ENCODE measurements around the gene TENM3. TPM values are rescaled to one million over a fixed set of nuclear protein-coding genes. Genes with fewer than 3 reads are reported as not detected.

TENM3 gene
- polyA plus RNA-seq, 4 donors: 14.4 to 17.3 (median 15.4) TPM

DNA sequence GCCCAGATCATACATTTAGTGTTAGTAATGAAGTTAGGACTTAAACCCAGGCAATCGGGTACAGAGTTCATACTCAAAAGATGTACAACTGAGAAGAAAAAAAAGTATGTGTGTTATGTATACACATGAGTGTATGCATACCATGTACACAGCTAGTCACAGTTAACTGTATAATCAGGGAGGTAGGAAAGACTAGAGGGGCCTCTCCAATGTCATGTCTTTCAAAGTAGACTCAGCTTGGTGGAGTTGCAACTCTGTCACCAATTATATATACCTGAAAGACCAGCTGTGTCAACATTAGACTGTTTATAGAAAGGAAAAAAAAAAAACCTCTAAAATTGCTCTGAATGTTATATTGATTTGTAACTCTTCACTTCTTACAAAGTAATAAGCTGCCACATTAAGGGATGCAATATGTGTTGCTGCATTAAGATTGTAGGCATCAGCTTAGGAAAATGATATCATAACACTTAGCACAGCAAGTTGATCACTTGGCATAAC, 506.5 kb downstream of the TENM3 start:
- no peak for DNase-seq (ENCODE audit: low read depth in 4 of 4, low spot score in 2 of 4)

DNA sequence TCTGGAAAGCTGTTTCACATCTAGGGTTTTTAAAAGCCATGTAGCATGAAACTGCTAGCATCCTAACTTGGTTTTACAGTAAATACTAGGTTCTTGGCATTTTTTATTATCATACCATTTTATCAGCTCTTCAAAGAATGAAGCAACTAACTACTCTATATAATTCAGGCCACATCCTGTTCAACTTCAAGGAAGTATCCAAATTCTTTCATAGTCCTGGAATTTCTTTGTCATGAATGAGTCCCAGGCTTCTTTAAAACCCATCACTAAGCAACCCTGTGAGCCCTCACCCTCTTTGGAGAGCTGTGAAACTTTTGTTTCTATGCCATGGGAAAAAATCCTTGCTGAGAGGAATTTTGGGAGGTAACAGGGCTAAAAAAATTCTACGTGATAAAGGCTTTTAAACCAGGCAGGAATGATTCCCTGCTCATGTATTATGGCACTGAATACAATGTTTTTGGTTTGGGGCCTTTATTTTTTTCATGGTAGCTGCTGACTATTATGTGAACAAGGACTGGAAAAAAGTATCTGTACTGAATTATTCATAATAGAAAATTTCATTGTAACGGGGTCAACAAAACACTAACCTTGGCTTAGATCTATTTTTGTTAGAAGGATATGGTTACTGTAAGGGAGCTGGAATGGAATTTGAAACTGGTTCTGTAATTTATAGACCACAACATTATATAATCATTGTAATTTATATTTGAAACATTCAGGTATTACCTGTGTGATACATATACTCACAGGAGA, 509.1 kb downstream of the TENM3 start:
- no peak for DNase-seq (ENCODE audit: low read depth in 4 of 4, low spot score in 2 of 4)

DNA sequence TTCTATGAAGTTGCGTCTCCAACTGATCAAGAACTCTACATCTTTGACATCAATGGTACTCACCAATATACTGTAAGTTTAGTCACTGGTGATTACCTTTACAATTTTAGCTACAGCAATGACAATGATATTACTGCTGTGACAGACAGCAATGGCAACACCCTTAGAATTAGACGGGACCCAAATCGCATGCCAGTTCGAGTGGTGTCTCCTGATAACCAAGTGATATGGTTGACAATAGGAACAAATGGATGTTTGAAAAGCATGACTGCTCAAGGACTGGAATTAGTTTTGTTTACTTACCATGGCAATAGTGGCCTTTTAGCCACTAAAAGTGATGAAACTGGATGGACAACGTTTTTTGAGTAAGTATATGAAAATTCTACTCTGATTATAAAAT, 511.7 kb downstream of the TENM3 start:
- DNase-seq (ENCODE audit: low read depth in 4 of 4, low spot score in 2 of 4): no peak

DNA sequence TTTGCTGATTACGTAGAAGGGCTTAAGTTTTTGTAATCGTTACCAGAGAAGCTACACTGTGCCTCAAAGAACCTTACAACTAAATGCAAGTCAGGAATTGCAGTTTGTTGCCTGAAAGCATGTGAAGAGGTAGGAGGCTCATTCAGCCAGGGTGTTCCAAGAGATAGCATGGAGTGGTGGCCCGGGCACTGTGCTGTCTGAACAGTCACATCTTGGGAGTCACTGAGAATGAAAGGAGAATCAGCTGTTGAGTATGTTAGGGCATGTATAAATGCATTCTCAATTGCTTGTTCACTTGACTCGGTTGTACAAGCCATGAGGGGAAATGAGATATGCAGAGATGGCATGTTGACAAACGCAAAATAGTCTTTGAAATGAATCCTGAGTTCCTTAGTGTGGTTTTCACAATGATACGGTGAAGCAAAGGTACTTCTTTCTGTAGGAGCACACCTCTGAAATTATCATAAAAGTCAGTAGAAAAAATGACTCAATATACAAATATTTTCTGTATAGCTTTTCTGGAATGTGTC, 513.0 kb downstream of the TENM3 start:
- no peak for DNase-seq (ENCODE audit: low read depth in 4 of 4, low spot score in 2 of 4)

DNA sequence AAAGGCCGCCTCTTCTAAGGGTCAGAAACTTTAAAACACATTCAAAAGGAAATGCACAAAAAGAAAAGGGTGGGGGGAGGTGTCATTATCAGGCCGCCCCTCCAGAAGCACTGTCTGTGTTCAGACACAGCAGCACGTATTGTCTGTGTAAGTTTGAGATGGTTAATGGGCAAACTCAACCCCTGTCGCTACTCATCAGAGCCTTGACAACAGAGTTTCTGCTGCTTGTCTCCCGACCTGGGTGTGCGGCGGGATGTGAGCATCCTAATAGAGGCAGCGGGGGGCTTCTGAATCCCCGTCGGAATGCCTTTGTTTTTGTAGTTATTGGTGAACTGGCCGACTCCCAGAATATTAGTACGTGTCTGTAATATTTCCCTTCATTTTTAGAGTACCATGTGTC, 515.1 kb downstream of the TENM3 start:
- DNase-seq (ENCODE audit: low read depth in 4 of 4, low spot score in 2 of 4): no peak

DNA sequence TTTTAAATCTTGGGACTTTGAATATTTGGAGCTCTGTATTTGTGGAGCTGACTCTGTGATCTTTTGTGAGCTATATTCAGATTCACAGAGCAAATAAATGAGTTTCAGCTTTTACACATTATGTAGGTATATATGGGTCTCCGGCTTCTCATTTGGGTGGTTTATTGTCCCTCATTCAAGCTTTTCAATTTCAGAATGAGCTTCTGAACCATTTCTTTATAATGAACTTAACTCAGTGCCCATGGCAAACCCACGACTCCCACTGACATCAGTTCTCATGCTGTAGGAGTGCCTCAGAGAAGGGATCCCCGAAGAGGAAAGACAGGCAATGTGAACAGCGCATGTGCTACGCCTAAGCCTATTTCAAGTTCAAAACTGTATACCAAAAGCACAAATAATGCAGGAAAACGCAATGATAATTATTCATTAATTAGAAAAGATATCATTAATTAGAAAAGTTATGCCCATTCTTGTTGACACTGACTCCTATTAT, 517.4 kb downstream of the TENM3 start:
- no peak for DNase-seq (ENCODE audit: low read depth in 4 of 4, low spot score in 2 of 4)

DNA sequence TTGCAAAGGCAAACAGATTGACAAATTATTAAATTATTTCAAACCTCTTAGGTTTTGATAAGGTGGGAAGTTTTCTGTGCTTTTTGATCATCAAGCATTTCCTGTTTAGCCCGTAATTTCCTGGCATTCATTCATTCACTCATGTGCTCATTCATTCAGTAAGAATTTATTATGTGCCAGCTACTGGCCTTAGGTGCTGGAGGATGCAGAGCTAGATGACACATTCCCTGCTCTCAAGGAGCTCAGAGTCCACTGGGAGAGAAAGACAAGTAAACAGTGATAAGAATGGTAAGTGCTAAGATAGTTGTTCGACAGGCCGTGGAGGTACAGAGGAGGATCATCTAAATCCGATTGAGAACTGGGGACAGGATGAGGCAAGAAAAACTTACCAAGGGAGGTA, 520.9 kb downstream of the TENM3 start:
- DNase-seq (ENCODE audit: low read depth in 4 of 4, low spot score in 2 of 4): no peak

DNA sequence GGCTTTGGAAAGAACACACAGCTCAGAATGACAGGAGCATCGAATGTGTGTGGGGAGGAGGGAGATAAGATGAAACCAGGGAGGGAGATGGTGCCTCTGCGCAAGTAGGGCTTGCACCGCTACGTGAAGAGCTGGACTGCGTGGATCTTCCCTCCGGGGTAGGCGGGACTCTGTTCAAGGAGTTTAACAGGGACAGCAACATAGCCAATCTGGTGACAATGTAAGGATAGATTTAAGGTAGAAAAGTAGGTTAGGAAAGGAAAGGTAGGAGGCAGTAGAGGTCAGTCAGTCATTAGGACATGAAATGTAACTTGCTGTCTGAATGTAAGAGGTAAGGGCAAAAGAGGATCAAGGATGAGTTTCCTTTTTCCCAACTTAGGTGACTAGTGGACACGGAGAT, 521.4 kb downstream of the TENM3 start:
- DNase-seq (ENCODE audit: low read depth in 4 of 4, low spot score in 2 of 4): no peak

DNA sequence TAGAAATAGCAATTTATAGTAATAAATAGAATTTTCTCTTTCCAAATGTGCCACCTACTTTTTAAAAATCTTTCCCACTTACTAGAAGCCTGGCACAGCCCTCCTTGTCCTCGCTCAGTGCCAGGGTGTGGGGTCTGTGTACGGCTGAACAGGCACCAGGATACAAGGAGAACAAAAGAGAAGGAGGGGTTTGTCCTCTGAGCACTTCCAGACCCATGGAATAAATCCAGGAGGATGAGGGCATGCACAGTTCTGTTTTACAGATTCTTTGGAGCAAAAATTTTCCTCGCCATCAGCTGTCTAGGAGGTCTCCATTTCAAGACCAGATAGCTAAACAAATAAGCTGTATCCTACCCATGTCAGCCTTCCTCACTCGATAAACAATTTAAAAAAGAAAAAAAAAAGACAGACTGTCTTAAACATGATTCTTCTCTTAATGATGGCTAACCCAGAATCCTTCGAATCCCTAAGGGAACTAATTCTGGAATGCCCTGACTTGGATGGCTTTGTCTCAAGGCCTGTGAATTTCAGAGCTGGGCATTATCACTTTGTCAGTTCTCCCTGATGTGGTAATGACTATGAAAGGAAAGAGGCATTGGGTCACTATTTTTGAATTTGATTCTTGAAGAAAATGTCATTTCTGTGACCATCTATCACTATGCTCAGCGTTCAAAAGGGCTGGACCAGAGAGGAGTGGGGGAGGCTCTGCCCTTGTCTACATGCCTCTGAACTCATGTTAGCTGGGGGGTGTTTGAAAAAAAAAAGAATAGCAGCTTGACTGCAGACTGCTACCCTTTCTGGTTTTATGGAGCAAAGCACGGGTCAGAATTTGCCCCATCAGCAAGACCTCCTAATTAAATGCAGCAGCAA, 523.0 kb downstream of the TENM3 start:
- no peak for DNase-seq (ENCODE audit: low read depth in 4 of 4, low spot score in 2 of 4)

DNA sequence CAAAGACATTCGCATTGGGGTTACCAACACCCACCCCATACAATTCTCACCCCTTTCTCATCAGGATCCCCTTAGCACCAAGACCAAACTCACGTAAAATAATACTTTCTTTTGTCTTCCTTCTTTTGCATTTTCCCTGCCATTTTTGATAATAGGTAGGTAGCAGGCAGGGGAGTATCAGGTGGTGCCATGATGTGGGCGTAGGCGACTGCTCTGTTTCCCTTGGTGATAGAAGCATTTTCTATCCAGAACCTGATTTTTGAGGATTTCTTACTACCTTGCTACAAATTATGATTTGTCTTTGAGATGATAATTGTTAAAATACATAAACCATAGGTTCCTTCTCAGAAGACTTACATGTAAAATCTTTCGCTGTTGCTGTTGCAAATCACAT, 523.7 kb downstream of the TENM3 start:
- no peak for DNase-seq (ENCODE audit: low read depth in 4 of 4, low spot score in 2 of 4)

DNA sequence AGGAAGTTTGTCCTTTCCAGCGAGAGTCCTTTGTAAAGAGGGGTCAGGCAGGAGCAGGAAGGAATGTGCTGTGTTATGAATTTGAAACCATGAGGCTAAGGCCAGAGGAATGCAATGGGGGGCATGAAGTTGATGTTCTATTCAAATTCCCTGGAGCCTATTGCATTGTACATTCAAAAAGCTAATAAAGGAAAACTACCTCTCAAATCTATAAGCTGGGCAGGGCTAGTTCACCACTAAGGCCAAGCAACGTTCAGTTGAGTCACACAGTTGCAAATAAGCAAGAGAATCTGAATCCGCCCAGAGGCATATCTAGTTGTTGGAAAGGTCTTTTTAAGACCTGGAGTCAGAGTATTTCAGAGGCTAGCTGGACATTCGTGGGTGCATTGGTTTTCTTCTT, 525.6 kb downstream of the TENM3 start:
- no peak for DNase-seq (ENCODE audit: low read depth in 4 of 4, low spot score in 2 of 4)

DNA sequence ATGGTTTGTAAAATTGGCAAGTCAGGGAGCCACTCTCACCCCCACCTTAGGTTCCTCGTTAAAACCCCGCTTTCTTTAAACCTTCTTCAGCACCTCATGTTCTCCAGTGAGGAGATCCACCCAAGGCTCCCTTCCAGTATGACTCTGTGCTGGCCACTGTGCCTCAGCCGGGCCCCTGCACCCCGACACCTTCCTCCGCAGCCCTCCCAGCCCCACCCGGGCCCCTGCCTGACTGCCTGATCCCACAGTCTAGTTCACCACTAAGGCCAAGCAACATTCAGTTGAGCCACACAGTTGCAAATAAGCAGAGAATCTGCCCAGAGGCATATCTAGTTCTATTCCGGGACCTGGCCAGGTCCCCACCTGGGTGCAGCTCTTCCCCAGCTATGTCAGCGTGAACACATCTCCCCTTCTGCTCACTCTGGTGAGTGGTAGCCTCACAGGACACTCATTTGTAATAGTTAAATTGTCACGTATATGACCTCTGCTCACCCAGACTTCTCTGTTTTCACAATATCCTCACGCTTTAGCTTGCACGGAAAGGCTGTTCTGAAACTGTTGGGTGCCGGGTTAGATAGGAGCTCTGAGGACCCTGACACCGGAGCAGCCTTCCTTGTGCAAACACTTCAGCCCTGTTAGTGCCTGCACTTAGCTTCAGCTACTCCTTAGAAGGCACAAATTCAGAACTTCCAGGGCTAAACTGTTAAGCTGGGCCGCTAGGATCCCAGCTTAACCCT, 527.2 kb downstream of the TENM3 start:
- DNase-seq (ENCODE audit: low read depth in 4 of 4, low spot score in 2 of 4): no peak

DNA sequence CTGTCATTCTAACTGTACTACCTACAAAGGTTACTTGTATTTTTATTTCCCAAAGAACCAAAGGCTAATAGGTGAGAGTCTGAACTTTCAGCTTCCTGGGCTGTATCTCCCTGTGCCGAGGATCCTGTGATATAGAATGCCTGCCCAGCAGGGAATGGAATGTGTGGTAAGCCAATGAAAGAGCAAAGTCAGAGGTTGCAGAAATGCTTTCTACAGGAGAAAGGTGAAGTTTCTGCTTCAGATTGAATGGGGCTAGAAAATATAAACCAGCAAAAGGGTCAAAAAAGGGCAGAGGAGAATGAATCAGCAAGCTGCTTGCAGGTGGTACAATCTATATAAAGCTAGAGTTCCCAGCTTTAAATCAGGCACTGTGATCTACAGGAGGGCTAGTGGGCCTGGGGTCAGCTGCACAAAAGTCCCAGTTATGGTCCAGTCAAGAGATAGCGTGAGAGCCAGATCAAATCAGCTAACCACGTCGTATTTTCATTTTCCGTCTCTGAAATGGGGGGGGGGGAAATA, 527.9 kb downstream of the TENM3 start:
- DNase-seq (ENCODE audit: low read depth in 4 of 4, low spot score in 2 of 4): no peak

DNA sequence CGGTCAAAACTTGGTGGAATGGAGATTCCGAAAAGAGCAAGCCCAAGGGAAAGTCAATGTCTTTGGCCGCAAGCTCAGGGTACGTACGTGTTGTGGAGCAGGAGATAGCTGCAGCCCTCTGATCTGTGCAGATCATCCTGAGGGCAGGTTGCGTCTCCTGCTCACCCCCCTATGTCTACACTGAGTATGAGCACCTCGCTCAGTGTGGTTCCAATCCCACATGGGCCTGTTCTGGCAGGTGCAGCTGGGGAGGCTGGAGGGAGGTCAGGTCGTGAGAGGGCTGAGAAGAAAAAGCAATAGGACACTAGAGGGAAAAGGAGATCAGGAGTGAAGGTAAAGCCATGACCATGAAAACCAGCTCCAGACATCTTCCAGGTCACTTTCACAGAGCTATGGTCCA, 531.9 kb downstream of the TENM3 start:
- DNase-seq (ENCODE audit: low read depth in 4 of 4, low spot score in 2 of 4): no peak

DNA sequence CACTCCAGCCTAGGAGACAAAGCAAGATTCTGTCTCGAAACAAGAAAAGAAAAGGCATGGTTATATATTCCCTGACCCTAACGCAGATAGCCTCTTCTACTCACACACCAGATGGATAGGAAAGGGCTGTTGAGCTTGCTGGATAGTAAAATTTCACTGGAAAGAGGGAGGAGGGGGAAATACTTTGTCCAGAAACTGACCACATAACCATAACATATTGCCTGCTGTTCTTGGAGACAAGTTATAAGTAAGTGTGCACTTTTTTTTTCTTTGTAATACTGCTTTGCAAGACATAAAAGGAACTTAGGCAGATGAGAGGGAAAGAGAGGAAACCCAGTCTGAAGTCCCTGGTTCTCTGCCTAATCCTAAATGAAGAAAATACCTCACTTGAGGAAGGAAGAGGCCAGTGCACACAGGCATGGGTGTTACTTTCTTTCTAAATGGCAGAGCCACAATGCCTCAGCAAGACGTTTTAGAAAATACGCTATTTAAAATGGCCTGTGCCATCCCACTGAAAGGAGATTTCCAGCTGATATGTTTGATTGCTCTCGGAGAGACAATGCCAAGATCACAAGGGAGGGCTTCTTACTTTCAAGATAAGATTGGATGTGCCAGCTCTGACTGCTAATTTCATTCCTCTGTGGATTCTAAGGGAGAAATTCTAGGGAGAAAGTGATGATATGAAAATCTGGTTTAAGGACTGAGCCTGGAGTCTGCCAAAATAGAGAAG, 533.3 kb downstream of the TENM3 start:
- DNase-seq (ENCODE audit: low read depth in 4 of 4, low spot score in 2 of 4): no peak

DNA sequence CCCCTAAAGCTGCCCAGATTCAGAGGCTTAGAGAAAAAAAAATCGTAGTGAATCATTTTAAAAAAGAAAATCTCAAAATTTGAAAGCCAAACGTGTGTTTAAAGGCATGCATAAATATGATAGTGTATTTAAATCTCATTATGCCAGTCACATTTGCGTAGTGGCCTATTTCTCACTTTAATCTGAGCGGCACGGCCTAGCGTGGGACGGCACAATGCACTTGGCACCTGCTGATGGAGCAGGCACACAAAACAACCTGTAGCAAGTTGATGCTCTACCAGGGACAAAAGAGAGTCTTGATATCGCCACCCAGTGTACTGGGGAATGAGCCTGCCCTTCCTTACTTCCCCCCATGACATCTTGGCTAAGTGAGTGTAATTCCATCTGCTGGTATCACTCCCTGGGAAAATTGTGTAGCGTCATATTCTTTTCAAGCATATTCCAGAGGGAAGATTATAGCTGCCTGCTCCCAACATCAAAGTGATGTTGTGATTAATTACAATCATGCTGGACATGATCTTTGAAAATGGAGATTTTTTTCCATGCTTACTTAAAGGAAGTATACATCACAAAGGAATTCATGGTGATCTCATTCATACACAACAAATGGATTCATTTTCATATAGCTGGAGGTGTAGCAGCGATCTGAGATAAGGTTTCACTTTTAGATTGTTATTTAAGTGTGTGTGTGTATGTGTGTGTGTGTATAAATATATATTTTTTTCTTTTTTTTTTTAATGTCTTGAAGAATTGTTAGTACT, 535.2 kb downstream of the TENM3 start:
- DNase-seq (ENCODE audit: low read depth in 4 of 4, low spot score in 2 of 4): no peak

DNA sequence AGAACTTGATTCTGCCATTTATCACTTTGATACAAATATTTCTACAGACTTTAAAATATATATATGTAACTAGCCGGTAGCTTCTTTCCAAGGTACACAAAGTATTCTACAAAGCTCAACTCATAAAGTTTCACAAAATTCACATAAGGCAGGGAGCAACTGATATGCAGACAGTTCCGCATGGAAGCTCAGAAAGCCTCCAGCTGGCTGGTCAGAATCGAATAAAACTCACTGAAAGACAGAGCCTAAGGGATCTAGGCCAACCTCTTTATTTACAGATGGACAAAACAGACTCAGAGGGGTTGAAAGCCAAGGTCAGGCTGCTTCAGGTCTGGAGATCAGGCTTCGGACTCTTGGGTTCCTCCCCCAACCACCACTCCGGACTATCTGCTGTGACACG, 543.8 kb downstream of the TENM3 start:
- DNase-seq (ENCODE audit: low read depth in 4 of 4, low spot score in 2 of 4): no peak

DNA sequence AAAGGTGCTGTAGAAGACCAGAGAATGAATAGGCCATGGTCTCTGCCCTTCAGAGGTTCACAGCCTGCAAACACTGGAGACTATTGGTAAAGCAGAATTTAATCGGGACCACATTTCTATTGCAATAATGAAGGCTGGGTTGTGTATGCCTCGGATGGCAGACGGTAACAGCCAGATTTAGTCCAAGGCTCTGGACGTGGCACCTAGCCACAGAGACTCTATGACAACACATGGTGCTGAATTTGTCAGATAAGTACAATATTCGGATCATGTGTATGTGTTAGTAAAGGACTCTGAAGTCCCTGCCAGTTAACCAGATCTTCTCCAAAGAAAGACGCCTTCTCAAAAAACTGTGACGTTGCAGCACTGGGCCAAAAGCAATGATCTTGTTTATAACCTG, 545.0 kb downstream of the TENM3 start:
- DNase-seq (ENCODE audit: low read depth in 4 of 4, low spot score in 2 of 4): no peak

DNA sequence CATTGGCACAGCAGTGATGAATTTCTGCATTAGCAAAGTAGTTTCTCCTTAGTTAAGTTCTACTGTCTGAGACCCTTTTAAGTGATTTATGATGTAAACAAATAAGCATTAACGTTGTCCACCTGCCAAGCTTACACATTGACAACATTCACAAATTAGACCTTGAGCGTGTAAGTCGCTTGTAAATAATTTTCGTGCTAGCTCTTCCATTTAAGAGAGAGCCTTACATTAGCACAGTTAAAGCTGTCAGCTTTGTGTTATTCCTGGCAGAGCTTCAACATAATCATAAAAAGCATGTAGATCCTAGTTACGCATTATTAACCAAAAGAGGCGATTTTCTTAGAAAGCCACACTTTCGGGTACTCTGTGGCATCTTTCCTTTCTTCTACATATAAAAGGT, 546.3 kb downstream of the TENM3 start:
- DNase-seq (ENCODE audit: low read depth in 4 of 4, low spot score in 2 of 4): no peak
